ENCODE results near the gene PRKCH.

DNA sequence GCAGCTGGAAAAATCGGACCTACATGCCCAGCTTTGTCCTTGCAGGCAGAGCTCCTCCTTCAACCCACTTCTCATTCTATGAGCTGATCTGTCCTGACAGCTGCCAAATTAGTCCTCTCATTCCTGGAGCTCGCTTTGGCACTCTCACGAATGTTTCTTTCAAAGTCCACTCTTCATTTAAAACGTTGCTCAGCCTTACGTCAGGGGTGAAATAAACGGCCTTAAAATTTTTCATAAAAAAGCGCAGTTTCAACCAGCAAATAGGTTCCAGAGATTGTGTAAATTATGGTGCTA, 253.1 kb downstream of the PRKCH start:
- TF ChIP-seq, protein P1, sequence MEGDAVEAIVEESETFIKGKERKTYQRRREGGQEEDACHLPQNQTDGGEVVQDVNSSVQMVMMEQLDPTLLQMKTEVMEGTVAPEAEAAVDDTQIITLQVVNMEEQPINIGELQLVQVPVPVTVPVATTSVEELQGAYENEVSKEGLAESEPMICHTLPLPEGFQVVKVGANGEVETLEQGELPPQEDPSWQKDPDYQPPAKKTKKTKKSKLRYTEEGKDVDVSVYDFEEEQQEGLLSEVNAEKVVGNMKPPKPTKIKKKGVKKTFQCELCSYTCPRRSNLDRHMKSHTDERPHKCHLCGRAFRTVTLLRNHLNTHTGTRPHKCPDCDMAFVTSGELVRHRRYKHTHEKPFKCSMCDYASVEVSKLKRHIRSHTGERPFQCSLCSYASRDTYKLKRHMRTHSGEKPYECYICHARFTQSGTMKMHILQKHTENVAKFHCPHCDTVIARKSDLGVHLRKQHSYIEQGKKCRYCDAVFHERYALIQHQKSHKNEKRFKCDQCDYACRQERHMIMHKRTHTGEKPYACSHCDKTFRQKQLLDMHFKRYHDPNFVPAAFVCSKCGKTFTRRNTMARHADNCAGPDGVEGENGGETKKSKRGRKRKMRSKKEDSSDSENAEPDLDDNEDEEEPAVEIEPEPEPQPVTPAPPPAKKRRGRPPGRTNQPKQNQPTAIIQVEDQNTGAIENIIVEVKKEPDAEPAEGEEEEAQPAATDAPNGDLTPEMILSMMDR (conservative IDR thresholded peaks at IDR 0.05; ENCODE audit: low read length): no peak
- TF ChIP-seq EZH2phosphoT487 (IDR thresholded peaks at IDR 0.05; ENCODE audit: borderline replicate concordance): no peak

Data from Loucy (cell line).